HCT116 (cell line): ENCODE results near the gene SEPTIN11. TPM values are rescaled to one million over a fixed set of nuclear protein-coding genes. Genes with fewer than 3 reads are reported as not detected.

Source experiments
- ATAC-seq: fragments of 200-7000 bp; cut with Tn5 transposase; 2 replicates; pipeline ENCODE4 v1.9.1; 2020; ENCODE audit warnings: mild to moderate bottlenecking, moderate library complexity
- BruUV-seq: library from RNA; stranded (reverse); fragments of 400-500 nt; replicated peaks from 2 replicates; lab custom pipeline; 2021; lab: Mats Ljungman, UMichigan
- CTCF ChIA-PET: fragments of 300-600 bp; sonication (Branson Sonifier 250); formaldehyde crosslinking; loops from one replicate; lab custom pipeline; 2021; ENCODE audit warnings: antibody characterized with exemption; lab: Charles Lee
- POLR2A ChIA-PET: fragments of 300-600, 350-600 bp; sonication (Branson Sonifier 250); formaldehyde crosslinking; loops from one replicate; lab custom pipeline; 2021; ENCODE audit warnings: antibody characterized with exemption; lab: Charles Lee
- RAD21 ChIA-PET, 2 experiments: fragments of 300-600 bp; sonication (Branson Sonifier 250); formaldehyde crosslinking; loops; one replicate each; lab custom pipeline; 2023; ENCODE audit warnings: low total read pairs in 2 of 2; ENCODE audit not compliant: uncharacterized antibody in 2 of 2, unreplicated experiment in 2 of 2, low non-redundant PET in 1 of 2; lab: Charles Lee
- DNase-seq: peaks from one replicate; pipeline ENCODE4 v3.0.0-alpha.2; 2010; ENCODE audit warnings: low read depth, low spot score
- H2AFZ ChIP-seq: fragments of 200-600 bp; shearing (Covaris generic), sonication (generic); 2 replicates; pipeline ENCODE4 v1.6.1; 2017; ENCODE audit warnings: low read depth, mixed run types, mixed read lengths, antibody characterized with exemption, low read length; ENCODE audit not compliant: poor library complexity, severe bottlenecking
- H3K27ac ChIP-seq: 2 replicates; pipeline ENCODE4 v1.5.1; 2012; ENCODE audit warnings: low read depth, low read length
- H3K27me3 ChIP-seq: fragments of 200-600 bp; sonication (generic); 2 replicates; pipeline ENCODE4 v1.6.1; 2016; ENCODE audit warnings: mixed run types, low read length, mixed read lengths; ENCODE audit not compliant: insufficient read depth
- H3K36me3 ChIP-seq, 2 experiments: fragments of 200-500 bp in 1 of 2; fragments of 200-600 bp in 1 of 2; sonication (Bioruptor generic) in 1 of 2; sonication (generic) in 1 of 2; 2 replicates each; pipeline versions ENCODE4 v1.5.1 to v1.6.1; 2014 to 2016; ENCODE audit warnings: low read length in 2 of 2, inconsistent platforms in 1 of 2, mixed read lengths in 1 of 2, mixed run types in 1 of 2; ENCODE audit not compliant: insufficient read depth in 2 of 2, control insufficient read depth in 1 of 2
- H3K4me1 ChIP-seq, 2 experiments: fragments of 200-600 bp in 1 of 2; sonication (generic) in 1 of 2; 2 replicates each; pipeline versions ENCODE4 v1.5.1 to v1.6.1; 2012 to 2017; ENCODE audit warnings: low read length in 2 of 2, inconsistent platforms in 1 of 2, mild to moderate bottlenecking in 1 of 2, mixed read lengths in 1 of 2, mixed run types in 1 of 2, moderate library complexity in 1 of 2; ENCODE audit not compliant: insufficient read depth in 2 of 2, control insufficient read depth in 1 of 2
- H3K4me2 ChIP-seq: fragments of 200-600 bp; sonication (generic); 2 replicates; pipeline ENCODE4 v1.6.1; 2017; ENCODE audit warnings: mixed run types, low read length, mixed read lengths
- H3K4me3 ChIP-seq, 2 experiments: fragments of 200-600 bp in 1 of 2; sonication (generic) in 1 of 2; replicated peaks in 1 of 2; 2 replicates each; pipeline ENCODE4 v1.5.1; 2011 to 2016; ENCODE audit warnings: low read length in 2 of 2, control low read depth in 1 of 2, low read depth in 1 of 2, mild to moderate bottlenecking in 1 of 2, mixed read lengths in 1 of 2, mixed run types in 1 of 2
- H3K79me2 ChIP-seq: fragments of 200-600 bp; sonication (generic); 2 replicates; pipeline ENCODE4 v1.6.1; 2017; ENCODE audit warnings: mild to moderate bottlenecking, mixed run types, low read length, moderate library complexity, mixed read lengths; ENCODE audit not compliant: insufficient read depth
- H3K9ac ChIP-seq: fragments of 200-600 bp; sonication (generic); 2 replicates; pipeline ENCODE4 v1.6.1; 2016; ENCODE audit warnings: low read length, mixed read lengths
- H3K9me2 ChIP-seq: fragments of 200-600 bp; sonication (generic), shearing (Covaris generic); 2 replicates; pipeline ENCODE4 v1.6.1; 2017; ENCODE audit warnings: mixed run types, mild to moderate bottlenecking, moderate library complexity; ENCODE audit not compliant: insufficient read depth
- H3K9me3 ChIP-seq, 2 experiments: fragments of 200-500 bp in 1 of 2; fragments of 200-600 bp in 1 of 2; sonication (Bioruptor generic) in 1 of 2; sonication (generic) in 1 of 2; 2 replicates each; pipeline ENCODE4 v1.6.1; 2014 to 2017; ENCODE audit warnings: low read length in 2 of 2, mixed read lengths in 2 of 2, inconsistent platforms in 1 of 2, low read depth in 1 of 2, mild to moderate bottlenecking in 1 of 2, mixed run types in 1 of 2, moderate library complexity in 1 of 2; ENCODE audit not compliant: control insufficient read depth in 1 of 2, insufficient read depth in 1 of 2
- H4K20me1 ChIP-seq: fragments of 200-600 bp; sonication (generic), shearing (Covaris generic); 2 replicates; pipeline ENCODE4 v1.6.1; 2017; ENCODE audit warnings: mixed run types, mild to moderate bottlenecking, moderate library complexity; ENCODE audit not compliant: insufficient read depth
- CBX3 ChIP-seq: IDR thresholded peaks from 2 replicates; pipeline ENCODE4 v1.6.1; 2012; ENCODE audit warnings: low read depth
- CTCF ChIP-seq, 3 experiments: fragments of 200-600 bp in 1 of 3; sonication (generic) in 1 of 3; IDR thresholded peaks in 2 of 3; conservative IDR thresholded peaks in 1 of 3; 2 replicates each; pipeline ENCODE4 v1.5.1; 2012 to 2017; ENCODE audit warnings: low read depth in 2 of 3, low read length in 2 of 3, antibody characterized with exemption in 1 of 3, borderline replicate concordance in 1 of 3, control low read depth in 1 of 3, mild to moderate bottlenecking in 1 of 3, mixed read lengths in 1 of 3, mixed run types in 1 of 3, moderate library complexity in 1 of 3; ENCODE audit not compliant: insufficient read depth in 1 of 3
- ELF1 ChIP-seq: IDR thresholded peaks from 2 replicates; pipeline ENCODE4 v1.6.1; 2012; ENCODE audit warnings: low read depth, borderline replicate concordance
- EZH2 ChIP-seq: fragments of 200-600 bp; sonication (generic); IDR thresholded peaks from 2 replicates; pipeline ENCODE4 v1.6.1; 2017; ENCODE audit warnings: antibody characterized with exemption, mixed run types
- EZH2phosphoT487 ChIP-seq: fragments of 200-600 bp; IDR thresholded peaks from 2 replicates; pipeline ENCODE4 v1.6.1; 2018; ENCODE audit warnings: antibody characterized with exemption, borderline replicate concordance
- JUND ChIP-seq: IDR thresholded peaks from 2 replicates; pipeline ENCODE4 v1.6.1; 2012
- MAX ChIP-seq: IDR thresholded peaks from 2 replicates; pipeline ENCODE4 v1.6.1; 2012
- POLR2A ChIP-seq: IDR thresholded peaks from 2 replicates; pipeline ENCODE4 v1.7.0; 2011; ENCODE audit warnings: borderline replicate concordance; ENCODE audit not compliant: insufficient read depth, insufficient read length; ENCODE audit errors: extremely low read depth
- RAD21 ChIP-seq: IDR thresholded peaks from 2 replicates; pipeline ENCODE4 v1.6.1; 2012; ENCODE audit warnings: low read depth, mild to moderate bottlenecking
- REST ChIP-seq: IDR thresholded peaks from 2 replicates; pipeline ENCODE4 v1.6.1; 2012; ENCODE audit warnings: low read depth
- SIN3A ChIP-seq: IDR thresholded peaks from 2 replicates; pipeline ENCODE4 v1.6.1; 2012; ENCODE audit warnings: low read depth
- TCF7L2 ChIP-seq: IDR thresholded peaks from 2 replicates; pipeline ENCODE4 v1.7.0; 2011; ENCODE audit warnings: borderline replicate concordance, inconsistent platforms; ENCODE audit not compliant: insufficient read depth, insufficient read length; ENCODE audit errors: extremely low read depth
- YY1 ChIP-seq: IDR thresholded peaks from 2 replicates; pipeline ENCODE4 v1.6.1; 2011; ENCODE audit warnings: low read length, low read depth, moderate library complexity, mild to moderate bottlenecking; ENCODE audit not compliant: insufficient replicate concordance; ENCODE audit errors: extremely low read depth
- ZBTB33 ChIP-seq: IDR thresholded peaks from 2 replicates; pipeline ENCODE4 v1.6.1; 2011; ENCODE audit warnings: mild to moderate bottlenecking, low read length, moderate library complexity; ENCODE audit not compliant: insufficient replicate concordance; ENCODE audit errors: extremely low read depth
- ZFX ChIP-seq: fragments of 450-650 bp; IDR thresholded peaks from 2 replicates; pipeline ENCODE4 v1.6.1; 2017
- ZNF274 ChIP-seq: fragments of 200-500 bp; sonication (Bioruptor generic); IDR thresholded peaks from 2 replicates; pipeline ENCODE4 v1.6.1; 2014; ENCODE audit warnings: mild to moderate bottlenecking, low read depth, low read length, inconsistent platforms
- intact Hi-C: fragments of 100-400 bp; cut with micrococcal nuclease; formaldehyde crosslinking; loops from 2 replicates; pipeline ENCODE4 v1.10.0; 2022
- total RNA-seq: library from RNA; stranded (reverse); gene quantifications from one replicate; pipeline ENCODE4 v1.2.1, GENCODE V29; 2021; ENCODE audit not compliant: unreplicated experiment

Gene SEPTIN11
- total RNA-seq, 1 experiment from 2014 or later = 94.4 TPM

GRCh38 chr4:76953956-76954355, 4.4 kb downstream of the SEPTIN11 start (continued):
- TF ChIP-seq MAX = no peak
- no peak for TF ChIP-seq ZNF274
- TF ChIP-seq REST = no peak

GRCh38 chr4:76954489-76954888, 4.9 kb downstream of the SEPTIN11 start:
- H3K36me3 ChIP-seq = no peaks in the 10 kb centered on the region
- no TSS peak for BruUV-seq
- H3K27ac ChIP-seq = no peak overlapping the region
- POLR2A ChIA-PET = no interaction called here
- H3K9me3 ChIP-seq = no peaks in the 10 kb centered on the region
- no peak for ATAC-seq
- peaks cover 8 to 10% of the 10 kb centered on the region in 2 experiments; a peak in 3 of 4 replicates for H3K4me1 ChIP-seq
- no peak overlapping the region for H3K4me2 ChIP-seq
- H3K4me3 ChIP-seq = no peak overlapping the region
- RAD21 ChIA-PET = no interaction called here
- no peaks in the 10 kb centered on the region for H4K20me1 ChIP-seq
- TF ChIP-seq CTCF (IDR thresholded peaks at IDR 0.05 in 2 of 3, conservative IDR thresholded peaks at IDR 0.05 in 1 of 3; ENCODE audit: borderline replicate concordance in 1 of 3, insufficient read depth in 1 of 3, low read depth in 2 of 3, low read length in 2 of 3) (no peak), CBX3 (no peak), SIN3A (no peak), ELF1 (no peak), EZH2phosphoT487 (no peak), ZFX (no peak), EZH2 (no peak), YY1 (no peak), TCF7L2 (no peak), MAX (no peak), ZNF274 (no peak), RAD21 (no peak), POLR2A (no peak), JUND (no peak), ZBTB33 (no peak)
- no peaks in the 10 kb centered on the region for H3K27me3 ChIP-seq
- CTCF ChIA-PET = no interaction called here
- H3K9me2 ChIP-seq = no peaks in the 10 kb centered on the region
- no peak overlapping the region for H2AFZ ChIP-seq
- intact Hi-C loops = no loop called here
- no peak overlapping the region for H3K9ac ChIP-seq
- DNase-seq = no peak
- H3K79me2 ChIP-seq = peaks cover 92% of the 10 kb centered on the region
